VCaP (cell line): ENCODE results near the gene COL8A1.
"Not testable (repeated sequence)": the region's sequence is repeated elsewhere in the genome, so short reads cannot be mapped to it uniquely, and the experiment has no call there.

Experiments used
- H3K27ac ChIP-seq: fragments of 450-650 bp; 2 replicates; pipeline ENCODE4 v1.5.1; 2017
- TF ChIP-seq, protein P1 (sequence below): fragments of 450-650 bp; conservative IDR thresholded peaks from 2 replicates; pipeline ENCODE4 v1.5.1; 2017; ENCODE audit warnings: mild to moderate bottlenecking, moderate library complexity

Gene COL8A1

GRCh38 chr3:99716463-99716995 is 78.1 kb downstream of the COL8A1 start:
- H3K27ac ChIP-seq, result no peak overlapping the region
- TF ChIP-seq, protein P1, sequence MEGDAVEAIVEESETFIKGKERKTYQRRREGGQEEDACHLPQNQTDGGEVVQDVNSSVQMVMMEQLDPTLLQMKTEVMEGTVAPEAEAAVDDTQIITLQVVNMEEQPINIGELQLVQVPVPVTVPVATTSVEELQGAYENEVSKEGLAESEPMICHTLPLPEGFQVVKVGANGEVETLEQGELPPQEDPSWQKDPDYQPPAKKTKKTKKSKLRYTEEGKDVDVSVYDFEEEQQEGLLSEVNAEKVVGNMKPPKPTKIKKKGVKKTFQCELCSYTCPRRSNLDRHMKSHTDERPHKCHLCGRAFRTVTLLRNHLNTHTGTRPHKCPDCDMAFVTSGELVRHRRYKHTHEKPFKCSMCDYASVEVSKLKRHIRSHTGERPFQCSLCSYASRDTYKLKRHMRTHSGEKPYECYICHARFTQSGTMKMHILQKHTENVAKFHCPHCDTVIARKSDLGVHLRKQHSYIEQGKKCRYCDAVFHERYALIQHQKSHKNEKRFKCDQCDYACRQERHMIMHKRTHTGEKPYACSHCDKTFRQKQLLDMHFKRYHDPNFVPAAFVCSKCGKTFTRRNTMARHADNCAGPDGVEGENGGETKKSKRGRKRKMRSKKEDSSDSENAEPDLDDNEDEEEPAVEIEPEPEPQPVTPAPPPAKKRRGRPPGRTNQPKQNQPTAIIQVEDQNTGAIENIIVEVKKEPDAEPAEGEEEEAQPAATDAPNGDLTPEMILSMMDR, result no peak

- no peak overlapping the region for H3K27ac ChIP-seq
- TF ChIP-seq, protein P1, result no peak
Observed at GRCh38 chr3:99720985-99721632, 82.7 kb downstream of the COL8A1 start.

GRCh38 chr3:99721633-99722007 is 83.2 kb downstream of the COL8A1 start:
- TF ChIP-seq, protein P1, result no peak
- H3K27ac ChIP-seq, result no peak overlapping the region

DNA sequence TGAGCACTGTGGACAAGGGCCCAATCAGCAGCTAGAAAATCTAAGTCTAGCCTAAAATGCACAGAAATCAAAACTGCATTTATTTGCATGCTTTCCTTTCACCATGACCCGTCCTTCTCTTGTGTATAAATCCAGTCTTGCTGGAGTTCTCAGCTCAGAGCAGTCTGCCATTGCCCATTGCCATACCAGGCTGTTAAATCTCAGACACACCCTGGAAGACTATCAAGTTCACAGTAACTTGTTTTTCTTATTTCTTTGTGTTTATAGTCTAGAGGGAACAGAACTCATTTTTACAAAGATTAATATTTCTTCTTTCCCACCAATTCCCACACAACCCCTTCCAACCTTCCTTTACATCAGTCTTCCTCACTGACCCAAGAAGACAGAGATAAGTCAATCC is 85.9 kb downstream of the COL8A1 start:
- TF ChIP-seq, protein P1, result no peak
- no peak overlapping the region for H3K27ac ChIP-seq

GRCh38 chr3:99730870-99731269 is 92.5 kb downstream of the COL8A1 start:
- TF ChIP-seq, protein P1, result no peak
- H3K27ac ChIP-seq, result no peak overlapping the region

- TF ChIP-seq, protein P1, result no peak
Observed at GRCh38 chr3:99731499-99731898, 93.1 kb downstream of the COL8A1 start.

GRCh38 chr3:99740371-99740770 is 102.0 kb downstream of the COL8A1 start:
- H3K27ac ChIP-seq, result not testable (repeated sequence)

More at GRCh38 chr3:99731499-99731898, 93.1 kb downstream of the COL8A1 start:
- H3K27ac ChIP-seq, result no peak overlapping the region

- H3K27ac ChIP-seq, result no peak overlapping the region
- TF ChIP-seq, protein P1, result no peak
Observed at GRCh38 chr3:99741588-99741987, 103.2 kb downstream of the COL8A1 start.
